Bronchial epithelial cell (primary cell): ENCODE measurements around the gene IL37. TPM values are rescaled to one million over a fixed set of nuclear protein-coding genes. Genes with fewer than 3 reads are reported as not detected.

ENCODE experiments used
- DNase-seq: peaks from one replicate; pipeline ENCODE4 v3.0.0-alpha.2; 2010; ENCODE audit warnings: low read depth
- FAIRE-seq: peaks from 2 replicates; lab custom pipeline; 2011; peaks lifted over from hg19 to GRCh38; lab: Jason Lieb, UNC
- H3K27me3 ChIP-seq: 2 replicates; pipeline ENCODE4 v1.5.1; 2011; ENCODE audit warnings: low read length; ENCODE audit not compliant: control insufficient read depth, insufficient read depth
- H3K36me3 ChIP-seq: 2 replicates; pipeline ENCODE4 v1.5.1; 2011; ENCODE audit warnings: low read length; ENCODE audit not compliant: control insufficient read depth, insufficient read depth
- H3K4me3 ChIP-seq: 2 replicates; pipeline ENCODE4 v1.5.1; 2011; ENCODE audit warnings: mild to moderate bottlenecking, low read depth, low read length, control low read depth
- CTCF ChIP-seq: IDR thresholded peaks from 2 replicates; pipeline ENCODE4 v1.5.1; 2011; ENCODE audit warnings: mild to moderate bottlenecking, moderate library complexity, low read length, control low read depth, inconsistent platforms; ENCODE audit not compliant: insufficient read depth, severe bottlenecking
- total RNA-seq: library from RNA; depleted of rRNA; stranded (reverse); fragments of >200 nt; gene quantifications from 2 replicates; pipeline ENCODE4 v1.2.1, GENCODE V29; 2014

Gene IL37
- total RNA-seq, 1 donor from 2014 or later, result not detected

GRCh38 chr2:112916625-112917247 lies 5.8 kb downstream of the IL37 start:
- H3K36me3 ChIP-seq, result no peaks in the 10 kb centered on the region
- no peak overlapping the region for H3K4me3 ChIP-seq
- no peak for TF ChIP-seq CTCF
- DNase-seq, result no peak
- H3K27me3 ChIP-seq, result no peaks in the 10 kb centered on the region
- no peak for FAIRE-seq

GRCh38 chr2:112917856-112918255 lies 6.9 kb downstream of the IL37 start:
- DNase-seq (no peak), FAIRE-seq (no peak)
- TF ChIP-seq CTCF, result no peak
- Histone ChIP-seq H3K4me3 (no peak overlapping the region), H3K27me3 (no peaks in the 10 kb centered on the region), H3K36me3 (no peaks in the 10 kb centered on the region)

- FAIRE-seq (no peak), DNase-seq (no peak)
- Histone ChIP-seq H3K27me3 (no peaks in the 10 kb centered on the region), H3K36me3 (no peaks in the 10 kb centered on the region), H3K4me3 (no peak overlapping the region)
- no peak for TF ChIP-seq CTCF
Observed at GRCh38 chr2:112918256-112918655, 7.3 kb downstream of the IL37 start.

GRCh38 chr2:112919086-112919485 lies 8.1 kb downstream of the IL37 start:
- H3K4me3 ChIP-seq, result no peak overlapping the region
- no peaks in the 10 kb centered on the region for H3K27me3 ChIP-seq
- H3K36me3 ChIP-seq, result no peaks in the 10 kb centered on the region
- DNase-seq, result no peak
- no peak for FAIRE-seq
- no peak for TF ChIP-seq CTCF

- H3K27me3 ChIP-seq, result no peaks in the 10 kb centered on the region
- no peaks in the 10 kb centered on the region for H3K36me3 ChIP-seq
- peak; percentile 93 for FAIRE-seq
- DNase-seq, result peak; percentile 90
- TF ChIP-seq CTCF, result no peak
- H3K4me3 ChIP-seq, result no peak overlapping the region
Observed at GRCh38 chr2:112920923-112921532, 10.1 kb downstream of the IL37 start.

GRCh38 chr2:112921982-112922381 lies 11.0 kb downstream of the IL37 start:
- no peaks in the 10 kb centered on the region for H3K36me3 ChIP-seq
- no peak for FAIRE-seq
- no peaks in the 10 kb centered on the region for H3K27me3 ChIP-seq
- no peak for TF ChIP-seq CTCF
- DNase-seq, result no peak
- no peak overlapping the region for H3K4me3 ChIP-seq
